Measurements from ENCODE around the gene HIBADH. TPM values are rescaled to one million over a fixed set of nuclear protein-coding genes. Genes with fewer than 3 reads are reported as not detected.

Gene HIBADH
- total RNA-seq, 4 donors from 2014 or later: 73.7 to 99.9 (median 84.4) TPM

DNA sequence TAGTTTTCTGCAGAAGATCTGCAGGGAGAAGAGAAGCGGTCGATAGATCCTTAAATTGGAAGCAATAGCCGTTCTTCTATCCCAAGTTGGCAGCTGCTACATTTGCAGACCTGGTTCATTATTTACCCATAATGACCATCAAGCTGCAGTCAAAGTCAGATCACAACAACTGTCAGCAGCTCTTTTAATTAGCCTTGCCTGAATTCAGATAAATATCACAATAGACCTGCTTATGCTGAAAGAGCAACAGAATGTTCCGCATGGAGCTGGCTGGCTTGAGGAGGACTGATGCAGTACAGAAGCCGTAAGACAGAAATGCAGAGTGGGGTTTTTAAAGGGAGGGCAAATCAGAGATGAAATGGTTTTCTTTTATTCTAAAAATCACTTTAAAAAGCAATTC is 109.4 kb downstream of the HIBADH start:
- H3K36me3 ChIP-seq: no peaks in the 10 kb centered on the region
- DNase-seq: no peak
- H3K4me3 ChIP-seq (replicated peaks in 1 of 3): no peak overlapping the region
- no peaks in the 10 kb centered on the region for H3K27me3 ChIP-seq
- intact Hi-C loops (cut with DNase I): no loop called here
- no peak overlapping the region for H3K27ac ChIP-seq
- WGBS, 2 donors: 97% methylated on average over 5 of the region's 5 CpGs
- H3K4me1 ChIP-seq: no peaks in the 10 kb centered on the region
- no peaks in the 10 kb centered on the region for H3K9me3 ChIP-seq
- TF ChIP-seq POLR2A (IDR thresholded peaks at IDR 0.05): no peak
- TF ChIP-seq, protein P1, sequence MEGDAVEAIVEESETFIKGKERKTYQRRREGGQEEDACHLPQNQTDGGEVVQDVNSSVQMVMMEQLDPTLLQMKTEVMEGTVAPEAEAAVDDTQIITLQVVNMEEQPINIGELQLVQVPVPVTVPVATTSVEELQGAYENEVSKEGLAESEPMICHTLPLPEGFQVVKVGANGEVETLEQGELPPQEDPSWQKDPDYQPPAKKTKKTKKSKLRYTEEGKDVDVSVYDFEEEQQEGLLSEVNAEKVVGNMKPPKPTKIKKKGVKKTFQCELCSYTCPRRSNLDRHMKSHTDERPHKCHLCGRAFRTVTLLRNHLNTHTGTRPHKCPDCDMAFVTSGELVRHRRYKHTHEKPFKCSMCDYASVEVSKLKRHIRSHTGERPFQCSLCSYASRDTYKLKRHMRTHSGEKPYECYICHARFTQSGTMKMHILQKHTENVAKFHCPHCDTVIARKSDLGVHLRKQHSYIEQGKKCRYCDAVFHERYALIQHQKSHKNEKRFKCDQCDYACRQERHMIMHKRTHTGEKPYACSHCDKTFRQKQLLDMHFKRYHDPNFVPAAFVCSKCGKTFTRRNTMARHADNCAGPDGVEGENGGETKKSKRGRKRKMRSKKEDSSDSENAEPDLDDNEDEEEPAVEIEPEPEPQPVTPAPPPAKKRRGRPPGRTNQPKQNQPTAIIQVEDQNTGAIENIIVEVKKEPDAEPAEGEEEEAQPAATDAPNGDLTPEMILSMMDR (IDR thresholded peaks at IDR 0.05): no peak

DNA sequence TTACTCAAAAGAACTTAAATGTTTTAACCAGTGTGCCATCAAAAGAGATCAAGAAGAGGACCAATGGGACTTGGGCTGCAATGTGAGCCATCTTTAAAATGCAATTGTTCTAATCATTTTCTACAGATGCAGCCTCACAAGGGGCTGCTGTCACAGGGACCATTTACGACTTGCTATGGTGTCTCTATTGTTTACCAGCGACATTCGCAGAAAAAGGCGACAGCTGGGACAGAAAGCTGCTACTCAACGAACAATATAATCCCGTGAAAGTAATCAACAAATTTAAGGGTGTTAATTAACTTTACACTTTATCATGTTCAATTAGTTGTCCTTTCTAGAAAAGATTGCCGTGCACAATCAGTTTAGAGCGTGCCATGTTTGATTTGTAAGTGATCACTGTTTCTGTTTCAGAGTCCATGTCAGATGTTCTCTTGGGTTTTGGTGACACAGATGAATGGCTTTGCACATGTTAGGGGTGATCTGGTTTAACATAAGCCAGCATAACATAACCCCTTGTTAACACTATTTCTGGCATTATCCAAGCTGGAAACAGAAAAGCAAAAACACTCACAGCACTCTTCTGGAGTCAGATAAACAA is 110.8 kb downstream of the HIBADH start:
- Histone ChIP-seq H3K27me3 (no peaks in the 10 kb centered on the region), H3K4me3 (replicated peaks in 1 of 3) (no peak overlapping the region), H3K27ac (no peak overlapping the region), H3K36me3 (no peaks in the 10 kb centered on the region), H3K9me3 (no peaks in the 10 kb centered on the region), H3K4me1 (no peaks in the 10 kb centered on the region)
- WGBS, 2 donors: 93 to 94% methylated on average over 8 of the region's 8 CpGs
- no peak for DNase-seq
- intact Hi-C loops (cut with DNase I): no loop called here
- TF ChIP-seq, protein P1 (IDR thresholded peaks at IDR 0.05): no peak
- no peak for TF ChIP-seq POLR2A (IDR thresholded peaks at IDR 0.05)

DNA sequence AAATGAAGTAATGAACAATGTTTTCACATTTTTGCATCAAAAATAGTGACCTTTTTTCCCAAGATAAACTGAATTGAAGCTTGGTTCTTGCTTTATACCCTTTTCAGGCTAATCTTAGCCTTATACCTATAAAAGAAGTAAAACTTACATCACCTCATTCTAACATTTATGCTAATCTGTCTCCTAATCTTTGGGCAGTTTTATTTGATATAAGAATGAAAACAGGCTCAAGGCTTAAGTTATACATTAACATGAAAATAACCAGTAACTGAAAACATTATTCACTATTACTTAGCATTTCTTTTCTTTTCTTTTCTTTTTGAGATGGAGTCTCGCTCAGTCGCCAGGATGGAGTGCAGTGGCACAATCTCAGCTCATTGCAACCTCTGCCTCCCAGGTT is 113.1 kb downstream of the HIBADH start:
- intact Hi-C loops (cut with DNase I): no loop called here

DNA sequence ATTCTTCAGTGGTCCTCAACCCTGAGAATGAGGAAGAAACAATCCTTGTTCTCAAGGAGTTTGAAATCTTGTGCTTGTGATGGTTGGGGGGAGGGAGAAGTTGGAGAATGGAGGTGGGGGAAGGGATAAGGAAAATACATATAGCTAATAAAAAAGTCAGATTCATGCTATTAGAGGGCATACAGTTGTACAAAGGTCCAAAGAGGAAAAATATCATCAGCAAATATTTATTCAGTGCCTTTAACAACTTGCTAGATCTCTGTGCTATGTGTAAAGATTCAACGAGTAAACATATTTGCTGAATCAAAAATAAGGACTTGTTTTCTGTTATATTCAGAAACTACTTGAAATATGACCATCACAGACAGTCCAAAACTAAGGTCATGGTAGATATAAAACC is 114.4 kb downstream of the HIBADH start:
- no peak for DNase-seq
- intact Hi-C loops (cut with DNase I): no loop called here
- TF ChIP-seq, protein P1 (IDR thresholded peaks at IDR 0.05): no peak
- TF ChIP-seq POLR2A (IDR thresholded peaks at IDR 0.05): no peak
- Histone ChIP-seq H3K9me3 (no peaks in the 10 kb centered on the region), H3K4me1 (no peaks in the 10 kb centered on the region), H3K27me3 (no peaks in the 10 kb centered on the region), H3K36me3 (no peaks in the 10 kb centered on the region), H3K4me3 (replicated peaks in 1 of 3) (no peak overlapping the region), H3K27ac (no peak overlapping the region)
- WGBS, 2 donors: 96 to 97% methylated on average over 1 of the region's 1 CpG

More for the DNA sequence above, 113.1 kb downstream of the HIBADH start:
- no peak for DNase-seq
- no peak overlapping the region for H3K4me3 ChIP-seq (replicated peaks in 1 of 3)
- no peaks in the 10 kb centered on the region for H3K27me3 ChIP-seq
- no peaks in the 10 kb centered on the region for H3K4me1 ChIP-seq
- TF ChIP-seq POLR2A (IDR thresholded peaks at IDR 0.05): no peak
- TF ChIP-seq, protein P1 (IDR thresholded peaks at IDR 0.05): no peak
- no peaks in the 10 kb centered on the region for H3K9me3 ChIP-seq
- 96 to 97% methylated on average over 2 of the region's 2 CpGs for WGBS, 2 donors
- H3K27ac ChIP-seq: no peak overlapping the region
- no peaks in the 10 kb centered on the region for H3K36me3 ChIP-seq

DNA sequence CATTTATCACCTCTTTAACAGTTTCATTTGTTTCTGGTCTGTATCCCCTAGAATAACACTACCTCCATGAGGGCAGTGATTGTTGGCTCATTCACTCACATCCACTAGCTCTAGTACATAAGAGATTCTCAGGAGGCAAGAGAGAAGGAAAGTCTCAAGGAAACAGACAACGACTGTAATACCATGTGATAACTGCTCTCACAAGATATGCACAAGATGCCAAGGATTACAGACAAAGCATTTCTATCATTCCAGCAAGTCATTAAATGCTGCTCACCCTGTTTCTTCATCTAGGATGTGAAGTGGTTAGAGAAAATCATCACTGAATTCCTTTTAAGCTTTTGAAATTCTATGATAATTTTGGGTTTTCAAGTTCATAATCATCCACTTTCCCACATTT is 115.3 kb downstream of the HIBADH start:
- Histone ChIP-seq H3K4me1 (no peaks in the 10 kb centered on the region), H3K4me3 (replicated peaks in 1 of 3) (no peak overlapping the region), H3K36me3 (no peaks in the 10 kb centered on the region), H3K27me3 (no peaks in the 10 kb centered on the region), H3K9me3 (no peaks in the 10 kb centered on the region), H3K27ac (no peak overlapping the region)
- WGBS, 2 donors: 15 to 17% methylated on average over 1 of the region's 1 CpG
- TF ChIP-seq, protein P1 (IDR thresholded peaks at IDR 0.05): no peak
- TF ChIP-seq POLR2A (IDR thresholded peaks at IDR 0.05): no peak
- DNase-seq: no peak
- intact Hi-C loops (cut with DNase I): no loop called here

Measured in thyroid gland (tissue), 4 donors.